Ishikawa (cell line): Measurements from ENCODE around the gene RAD23B.

Experiments used
- CEBPB ChIP-seq: IDR thresholded peaks from 2 replicates; pipeline ENCODE4 v1.6.1; 2012
- EP300 ChIP-seq: IDR thresholded peaks from 2 replicates; pipeline ENCODE4 v1.6.1; 2012; ENCODE audit warnings: borderline replicate concordance
- RAD21 ChIP-seq: IDR thresholded peaks from 2 replicates; pipeline ENCODE4 v1.6.1; 2012; ENCODE audit warnings: low read depth
- REST ChIP-seq: IDR thresholded peaks from 2 replicates; pipeline ENCODE4 v1.6.1; 2012; ENCODE audit warnings: low read depth, mild to moderate bottlenecking
- TAF1 ChIP-seq: IDR thresholded peaks from 2 replicates; pipeline ENCODE4 v1.6.1; 2012; ENCODE audit warnings: low read depth, mild to moderate bottlenecking
- YY1 ChIP-seq: IDR thresholded peaks from 2 replicates; pipeline ENCODE4 v1.6.1; 2012; ENCODE audit warnings: low read depth

GRCh38 chr9:107299437-107299836 lies 16.4 kb downstream of the RAD23B start:
- no peak for TF ChIP-seq REST
- TF ChIP-seq TAF1: no peak
- TF ChIP-seq YY1: no peak
- no peak for TF ChIP-seq EP300
- no peak for TF ChIP-seq CEBPB
- TF ChIP-seq RAD21: no peak
